Neutrophil (primary cell): ENCODE data around the gene SLC37A2.
"Not testable (repeated sequence)": the region's sequence is repeated elsewhere in the genome, so short reads cannot be mapped to it uniquely, and the experiment has no call there.

ENCODE experiments used
- H3K27ac ChIP-seq: fragments of 200-600 bp; sonication (generic); 2 replicates; pipeline ENCODE4 v1.5.1; 2016; ENCODE audit warnings: mild to moderate bottlenecking, moderate library complexity
- H3K27me3 ChIP-seq: fragments of 200-600 bp; sonication (generic); 2 replicates; pipeline ENCODE4 v1.6.0; 2016; ENCODE audit warnings: mild to moderate bottlenecking
- H3K36me3 ChIP-seq: fragments of 200-600 bp; sonication (generic); 2 replicates; pipeline ENCODE4 v1.5.1; 2017
- H3K4me1 ChIP-seq, 2 experiments: fragments of 200-600 bp in 1 of 2; sonication (generic) in 1 of 2; 1 replicate in 1 of 2; 2 replicates in 1 of 2; pipeline versions ENCODE4 v1.5.1 to v1.6.1; 2013 to 2016; ENCODE audit warnings: low read depth in 1 of 2, low read length in 1 of 2, mild to moderate bottlenecking in 1 of 2, moderate library complexity in 1 of 2; ENCODE audit not compliant: control insufficient read depth in 1 of 2, insufficient read depth in 1 of 2
- H3K4me3 ChIP-seq, 2 experiments: fragments of 200-600 bp in 1 of 2; sonication (generic) in 1 of 2; 1 replicate in 1 of 2; 2 replicates in 1 of 2; pipeline ENCODE4 v1.5.1; 2013 to 2016; ENCODE audit warnings: low read depth in 1 of 2, low read length in 1 of 2, mild to moderate bottlenecking in 1 of 2, moderate library complexity in 1 of 2
- H3K9me3 ChIP-seq: fragments of 200-600 bp; sonication (generic); 2 replicates; pipeline ENCODE4 v1.5.1; 2016
- CTCF ChIP-seq: fragments of 200-600 bp; sonication (generic); IDR thresholded peaks from 2 replicates; pipeline ENCODE4 v1.5.1; 2016; ENCODE audit warnings: antibody characterized with exemption

The SLC37A2 gene

GRCh38 chr11:125036933-125037332, 26.2 kb upstream of the SLC37A2 start:
- Histone ChIP-seq H3K27ac (no peak overlapping the region), H3K4me1 (no peaks in the 10 kb centered on the region), H3K9me3 (no peaks in the 10 kb centered on the region), H3K27me3 (no peaks in the 10 kb centered on the region), H3K4me3 (no peak overlapping the region), H3K36me3 (peaks cover 3% of the 10 kb centered on the region)
- TF ChIP-seq CTCF: no peak

GRCh38 chr11:125049164-125049792, 13.8 kb upstream of the SLC37A2 start:
- Histone ChIP-seq H3K4me3 (no peak overlapping the region), H3K36me3 (no peaks in the 10 kb centered on the region), H3K9me3 (no peaks in the 10 kb centered on the region), H3K27ac (no peak overlapping the region), H3K4me1 (no peaks in the 10 kb centered on the region), H3K27me3 (no peaks in the 10 kb centered on the region)
- no peak for TF ChIP-seq CTCF

- Histone ChIP-seq H3K9me3 (no peaks in the 10 kb centered on the region), H3K27me3 (no peaks in the 10 kb centered on the region), H3K4me3 (no peak overlapping the region), H3K27ac (no peak overlapping the region), H3K4me1 (no peaks in the 10 kb centered on the region), H3K36me3 (no peaks in the 10 kb centered on the region)
- no peak for TF ChIP-seq CTCF
Observed at GRCh38 chr11:125052047-125052446, 11.1 kb upstream of the SLC37A2 start.

GRCh38 chr11:125053167-125053566, 9.9 kb upstream of the SLC37A2 start:
- Histone ChIP-seq H3K27me3 (peaks cover 5% of the 10 kb centered on the region), H3K9me3 (no peaks in the 10 kb centered on the region), H3K4me3 (no peak overlapping the region), H3K27ac (no peak overlapping the region), H3K36me3 (no peaks in the 10 kb centered on the region), H3K4me1 (no peaks in the 10 kb centered on the region)
- no peak for TF ChIP-seq CTCF

GRCh38 chr11:125055107-125055715, 7.9 kb upstream of the SLC37A2 start:
- H3K27ac ChIP-seq: no peak overlapping the region
- H3K27me3 ChIP-seq: peaks cover 14% of the 10 kb centered on the region
- H3K36me3 ChIP-seq: no peaks in the 10 kb centered on the region
- no peaks in the 10 kb centered on the region for H3K9me3 ChIP-seq
- TF ChIP-seq CTCF: no peak
- no peaks in the 10 kb centered on the region for H3K4me1 ChIP-seq
- no peak overlapping the region for H3K4me3 ChIP-seq

GRCh38 chr11:125056111-125056510, 7.0 kb upstream of the SLC37A2 start:
- H3K4me3 ChIP-seq, H3K27ac ChIP-seq, H3K9me3 ChIP-seq, H3K36me3 ChIP-seq, H3K4me1 ChIP-seq: not testable (repeated sequence)
- peaks cover 23% of the 10 kb centered on the region for H3K27me3 ChIP-seq
